PC-3 (cell line): Measurements from ENCODE around the gene DCAF12. TPM values are rescaled to one million over a fixed set of nuclear protein-coding genes. Genes with fewer than 3 reads are reported as not detected.

Experiments
- ATAC-seq: fragments of 200-7000 bp; cut with Tn5 transposase; 2 replicates; pipeline ENCODE4 v1.9.1; 2020; ENCODE audit warnings: mild to moderate bottlenecking, moderate library complexity
- BruUV-seq: library from RNA; stranded (reverse); fragments of 400-500 nt; replicated peaks from 2 replicates; lab custom pipeline; 2021; lab: Mats Ljungman, UMichigan
- CTCF ChIA-PET: fragments of 300-600 bp; sonication (Branson Sonifier 250); formaldehyde crosslinking; loops from one replicate; lab custom pipeline; 2022; ENCODE audit warnings: antibody characterized with exemption; lab: Charles Lee
- POLR2A ChIA-PET: fragments of 300-600 bp; sonication (Branson Sonifier 250); formaldehyde crosslinking; loops from one replicate; lab custom pipeline; 2022; ENCODE audit warnings: antibody characterized with exemption; ENCODE audit not compliant: unreplicated experiment; lab: Charles Lee
- DNase-seq: peaks from one replicate; pipeline ENCODE4 v3.0.0-alpha.2; 2015
- H2AFZ ChIP-seq: fragments of 300-600 bp; sonication (generic); 2 replicates; pipeline ENCODE4 v1.6.0; 2016; ENCODE audit warnings: antibody characterized with exemption, low read length
- H3F3A ChIP-seq: fragments of 300-600 bp; sonication (generic); one replicate; pipeline ENCODE4 v1.6.0; 2017; ENCODE audit warnings: antibody characterized with exemption, low read length, control low read depth, mild to moderate bottlenecking; ENCODE audit not compliant: unreplicated experiment
- H3K27ac ChIP-seq: fragments of 300-600 bp; sonication (generic); 2 replicates; pipeline ENCODE4 v1.5.1; 2016; ENCODE audit warnings: mild to moderate bottlenecking, low read length
- H3K27me3 ChIP-seq: fragments of 300-600 bp; sonication (generic); 2 replicates; pipeline ENCODE4 v1.6.1; 2016; ENCODE audit warnings: low read length, mixed read lengths
- H3K36me3 ChIP-seq: fragments of 300-600 bp; sonication (generic); 2 replicates; pipeline ENCODE4 v1.6.1; 2016; ENCODE audit warnings: low read depth, mixed run types, low read length, mixed read lengths
- H3K4me1 ChIP-seq: fragments of 300-600 bp; sonication (generic); 2 replicates; pipeline ENCODE4 v1.5.1; 2016; ENCODE audit warnings: low read length; ENCODE audit not compliant: insufficient read depth
- H3K4me2 ChIP-seq: fragments of 300-600 bp; sonication (generic); 2 replicates; pipeline ENCODE4 v1.6.0; 2016; ENCODE audit warnings: low read length
- H3K4me3 ChIP-seq: fragments of 300-600 bp; sonication (generic); 2 replicates; pipeline ENCODE4 v1.5.1; 2016; ENCODE audit warnings: mild to moderate bottlenecking, low read length, mixed read lengths
- H3K79me2 ChIP-seq: fragments of 300-600 bp; sonication (generic); 2 replicates; pipeline ENCODE4 v1.6.1; 2017; ENCODE audit warnings: low read length, mixed read lengths
- H3K9ac ChIP-seq: fragments of 300-600 bp; sonication (generic); 2 replicates; pipeline ENCODE4 v1.6.0; 2016; ENCODE audit warnings: mild to moderate bottlenecking, low read length
- H3K9me2 ChIP-seq: fragments of 300-600 bp; sonication (generic); replicated peaks from 2 replicates; pipeline ENCODE4 v1.6.1; 2016; ENCODE audit warnings: mixed run types, low read length, mixed read lengths
- H3K9me3 ChIP-seq: fragments of 300-600 bp; sonication (generic); 2 replicates; pipeline ENCODE4 v1.6.1; 2016; ENCODE audit warnings: low read length, mixed read lengths
- H4K20me1 ChIP-seq: fragments of 300-600 bp; sonication (generic); 2 replicates; pipeline ENCODE4 v1.6.1; 2016; ENCODE audit warnings: low read length, mixed read lengths
- CTCF ChIP-seq: fragments of 300-600 bp; sonication (generic); conservative IDR thresholded peaks from 2 replicates; pipeline ENCODE4 v1.5.1; 2017; ENCODE audit warnings: antibody characterized with exemption, low read depth, mild to moderate bottlenecking, low read length
- EZH2 ChIP-seq: fragments of 300-600 bp; sonication (generic); IDR thresholded peaks from one replicate; pipeline ENCODE4 v1.6.1; 2017; ENCODE audit warnings: antibody characterized with exemption, mild to moderate bottlenecking, low read length; ENCODE audit not compliant: unreplicated experiment
- EZH2phosphoT487 ChIP-seq: fragments of 300-600 bp; sonication (generic); IDR thresholded peaks from 2 replicates; pipeline ENCODE4 v1.6.1; 2018; ENCODE audit warnings: mild to moderate bottlenecking, antibody characterized with exemption, low read length, borderline replicate concordance
- intact Hi-C: fragments of 100-400 bp; cut with micrococcal nuclease; formaldehyde crosslinking; loops from 2 replicates; pipeline ENCODE4 v1.9.0; 2023
- total RNA-seq: library from RNA; depleted of rRNA; stranded (reverse); fragments of >200 nt; gene quantifications from 2 replicates; pipeline ENCODE4 v1.2.3, GENCODE V29; 2014; rRNA removed

The DCAF12 gene
- total RNA-seq, 1 experiment from 2014 or later, result 12.9 TPM

DNA sequence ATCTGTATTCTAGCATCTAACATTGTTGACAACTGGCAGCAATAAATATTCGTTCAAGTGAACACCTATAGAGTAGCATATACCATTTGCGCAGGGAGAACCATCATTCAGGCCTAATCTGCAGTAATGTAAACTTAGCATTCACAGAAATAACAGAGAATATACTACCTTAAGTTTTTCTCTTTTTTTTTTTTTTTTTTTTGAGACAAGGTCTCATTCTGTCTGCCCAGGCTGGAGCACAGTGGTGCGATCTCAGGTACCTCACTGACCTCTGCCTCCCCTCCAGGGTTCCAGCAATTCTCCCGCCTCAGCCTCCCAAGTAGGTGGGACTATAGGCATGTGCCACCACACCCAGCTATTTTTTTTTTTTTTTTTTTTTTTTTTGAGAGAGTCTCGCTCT is 89.9 kb downstream of the DCAF12 start:
- Histone ChIP-seq H3K27ac (no peak overlapping the region), H3F3A (no peaks in the 10 kb centered on the region), H3K4me1 (no peaks in the 10 kb centered on the region), H3K9me2 (no peaks in the 10 kb centered on the region), H3K79me2 (peaks cover 84% of the 10 kb centered on the region), H2AFZ (no peak overlapping the region), H3K36me3 (peaks cover 4% of the 10 kb centered on the region; the same call in 1 of the 2 replicates), H3K9ac (no peak overlapping the region), H3K4me2 (no peak overlapping the region), H3K4me3 (no peak overlapping the region), H3K27me3 (no peaks in the 10 kb centered on the region), H3K9me3 (no peaks in the 10 kb centered on the region), H4K20me1 (peaks cover 15% of the 10 kb centered on the region; the same call in 1 of the 2 replicates)
- TF ChIP-seq EZH2 (no peak), CTCF (no peak), EZH2phosphoT487 (no peak)
- no TSS peak for BruUV-seq
- no peak for ATAC-seq
- ChIA-PET CTCF (no interaction called here), POLR2A (no interaction called here)
- DNase-seq, result no peak
- intact Hi-C loops, result no loop called here

Other genes starting within 250 kb of the DCAF12 start
- gene UBAP2, start 77.8 kb downstream of the DCAF12 start, total RNA-seq, result 12.6 and 19.0 TPM in 2 replicates
- gene UBAP1, start 52.3 kb upstream of the DCAF12 start, total RNA-seq, result 15.2 and 16.5 TPM in 2 replicates
- gene KIF24, start 202.6 kb upstream of the DCAF12 start, total RNA-seq, result 4.7 and 5.0 TPM in 2 replicates
- gene NUDT2, start 202.9 kb upstream of the DCAF12 start, total RNA-seq, result 34.4 and 34.6 TPM in 2 replicates